ENCODE measurements around the gene RPSA.
"Not testable (repeated sequence)": the region's sequence is repeated elsewhere in the genome, so short reads cannot be mapped to it uniquely, and the experiment has no call there.

The RPSA gene

GRCh38 chr3:39390181-39390580, 16.3 kb upstream of the RPSA start:
- DNase-seq: no peak

GRCh38 chr3:39396690-39397089, 9.8 kb upstream of the RPSA start:
- no peak for DNase-seq

- no peak for DNase-seq
These were observed 7.8 kb upstream of the RPSA start for GRCh38 chr3:39398700-39399099.

GRCh38 chr3:39401983-39402382, 4.5 kb upstream of the RPSA start:
- no peak for DNase-seq

GRCh38 chr3:39404943-39405686, 1.4 kb upstream of the RPSA start:
- DNase-seq: no peak

GRCh38 chr3:39405687-39406367, 693 bp upstream of the RPSA start:
- DNase-seq: no peak

- no peak for DNase-seq
These were observed 724 bp downstream of the RPSA start for GRCh38 chr3:39407259-39407629.

- no peak for DNase-seq
These were observed 1.4 kb downstream of the RPSA start for GRCh38 chr3:39407773-39408492.

GRCh38 chr3:39408493-39409372, 2.2 kb downstream of the RPSA start:
- no peak for DNase-seq

- DNase-seq: no peak
These were observed 3.1 kb downstream of the RPSA start for GRCh38 chr3:39409514-39410136.

- DNase-seq: no peak
These were observed 4.4 kb downstream of the RPSA start for GRCh38 chr3:39410893-39411292.

- DNase-seq: no peak
These were observed 6.2 kb downstream of the RPSA start for GRCh38 chr3:39412668-39413260.

- no peak for DNase-seq
These were observed 7.3 kb downstream of the RPSA start for GRCh38 chr3:39413691-39414420.

GRCh38 chr3:39414421-39414907, 7.9 kb downstream of the RPSA start:
- no peak for DNase-seq

- DNase-seq: not testable (repeated sequence)
These were observed 8.8 kb downstream of the RPSA start for GRCh38 chr3:39415302-39415701.

- DNase-seq: no peak
These were observed 9.5 kb downstream of the RPSA start for GRCh38 chr3:39415983-39416382.

- not testable (repeated sequence) for DNase-seq
These were observed 10.5 kb downstream of the RPSA start for GRCh38 chr3:39416998-39417397.

- DNase-seq: not testable (repeated sequence)
These were observed 12.2 kb downstream of the RPSA start for GRCh38 chr3:39418556-39419225.

GRCh38 chr3:39419742-39420315, 13.3 kb downstream of the RPSA start:
- no peak for DNase-seq

GRCh38 chr3:39420543-39420942, 14.0 kb downstream of the RPSA start:
- DNase-seq: no peak

Measured in NCI-H2227 treated with DMSO at 0.1 percent for 48 hours (cell line).